NB4 (cell line): ENCODE measurements around the gene GPBP1.

ENCODE experiments used
- CTCF ChIP-seq: IDR thresholded peaks from one replicate; pipeline ENCODE4 v1.5.1; 2012; ENCODE audit warnings: low read depth, low read length
- MAX ChIP-seq: IDR thresholded peaks from 2 replicates; pipeline ENCODE4 v1.6.1; 2011; ENCODE audit warnings: low read depth, low read length
- MYC ChIP-seq: IDR thresholded peaks from 2 replicates; pipeline ENCODE4 v1.6.1; 2011; ENCODE audit warnings: low read depth, low read length
- POLR2A ChIP-seq: IDR thresholded peaks from 2 replicates; pipeline ENCODE4 v1.6.1; 2011; ENCODE audit warnings: mild to moderate bottlenecking; ENCODE audit not compliant: insufficient read length; ENCODE audit errors: extremely low read depth

GRCh38 chr5:57249265-57249874 lies 75.5 kb downstream of the GPBP1 start:
- TF ChIP-seq POLR2A (no peak), CTCF (no peak), MYC (no peak), MAX (no peak)
